Fibroblast of skin of right quadriceps (primary cell): ENCODE data around the gene MYO16.

ENCODE experiments used
- DNase-seq: peaks from one replicate; pipeline ENCODE4 v3.0.0-alpha.2; 2013

Gene MYO16

GRCh38 chr13:108629181-108629752 lies at the start of gene MYO16:
Gene MYO16 (plus strand): TSS chr13:108629611. CDS start chr13:108629845, 234 bp downstream.
- DNase-seq = no peak

- no peak for DNase-seq
These were observed 42.6 kb upstream of the MYO16 start for GRCh38 chr13:108586826-108587225.

GRCh38 chr13:108588516-108588915 lies 40.9 kb upstream of the MYO16 start:
- DNase-seq = no peak

DNA sequence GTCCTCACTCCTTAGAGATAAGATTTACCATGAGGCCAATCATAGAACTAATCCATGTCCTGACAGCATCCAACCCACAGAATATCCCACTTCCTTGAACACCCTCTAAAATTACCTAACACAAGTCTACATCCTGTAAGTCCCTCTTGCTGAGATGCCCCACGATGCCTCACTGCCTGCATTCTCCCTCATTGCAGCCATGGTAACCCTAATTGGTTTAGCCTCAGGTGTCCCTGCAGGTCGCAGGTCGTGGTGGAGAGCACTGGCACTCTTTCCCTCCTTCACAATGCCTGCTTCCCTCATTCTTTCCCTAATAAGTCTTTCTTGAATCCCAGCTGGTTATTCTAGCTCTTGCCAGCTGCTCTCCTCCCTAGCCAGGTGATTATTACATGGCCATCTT lies 35.3 kb upstream of the MYO16 start:
- DNase-seq = no peak

GRCh38 chr13:108595436-108596274 lies 33.8 kb upstream of the MYO16 start:
- no peak for DNase-seq

- DNase-seq = peak; percentile 3
These were observed 31.5 kb upstream of the MYO16 start for GRCh38 chr13:108597943-108598342.

- no peak for DNase-seq
These were observed 23.0 kb upstream of the MYO16 start for GRCh38 chr13:108606424-108606823.

DNA sequence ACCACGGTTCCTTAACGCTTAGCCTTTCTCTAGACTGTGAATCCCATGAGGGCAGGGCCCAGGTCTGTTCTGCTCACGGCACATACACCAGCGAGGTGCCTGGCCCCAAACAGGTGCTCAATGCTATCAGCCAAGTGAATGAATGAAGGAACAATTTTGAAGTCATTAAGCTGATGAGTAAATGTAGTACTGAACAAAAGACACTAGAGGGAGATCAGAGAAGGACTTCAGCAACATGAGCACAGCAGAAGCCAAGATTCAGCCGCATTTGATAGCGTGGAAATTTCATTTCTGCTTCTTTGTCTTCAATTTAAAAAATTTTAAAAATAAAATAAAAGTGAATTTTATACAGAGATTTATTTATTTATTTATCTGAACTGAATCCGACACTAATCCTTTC lies 20.1 kb upstream of the MYO16 start:
- peak; percentile 10 for DNase-seq

DNA sequence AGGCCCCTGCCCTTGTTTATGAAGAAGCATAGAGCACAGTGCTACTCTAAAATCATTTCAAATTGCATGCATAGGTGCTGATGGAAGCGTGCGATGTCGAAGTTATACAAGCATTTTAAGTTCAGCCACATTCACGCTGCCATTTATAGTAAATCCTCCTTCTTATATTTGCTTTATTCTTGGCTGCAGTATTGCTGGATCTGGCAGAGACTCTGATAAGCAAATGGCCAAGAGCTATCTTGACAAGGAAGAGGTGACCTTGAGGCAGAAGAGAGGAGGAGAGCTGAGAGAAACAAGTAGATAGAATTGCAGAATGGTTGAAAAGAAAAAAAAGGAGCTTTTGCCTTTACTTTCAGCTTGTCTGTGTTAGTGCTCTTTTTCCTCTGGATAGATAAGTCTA lies 18.9 kb upstream of the MYO16 start:
- DNase-seq = no peak

- no peak for DNase-seq
These were observed 14.2 kb upstream of the MYO16 start for GRCh38 chr13:108615241-108615640.

- no peak for DNase-seq
These were observed 11.2 kb upstream of the MYO16 start for GRCh38 chr13:108618233-108618632.

DNA sequence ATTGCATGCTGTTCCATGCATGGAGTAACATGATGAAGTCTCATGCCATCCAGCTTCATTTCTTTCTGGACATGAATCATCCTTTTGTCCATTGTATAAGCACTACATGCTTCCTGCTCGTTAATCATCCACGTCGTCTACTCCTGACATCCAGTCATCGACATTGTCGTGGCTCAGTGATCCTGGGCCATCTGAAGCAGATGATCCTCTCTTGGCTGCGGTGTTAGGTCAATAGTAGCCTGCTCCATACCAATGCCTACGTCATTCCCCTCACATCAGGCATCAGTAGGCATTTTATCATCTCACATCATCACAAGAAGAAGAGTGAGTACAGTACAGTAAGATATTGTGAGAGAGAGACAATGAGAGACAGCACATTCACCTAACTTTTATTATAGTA lies 7.9 kb upstream of the MYO16 start:
- DNase-seq = no peak

DNA sequence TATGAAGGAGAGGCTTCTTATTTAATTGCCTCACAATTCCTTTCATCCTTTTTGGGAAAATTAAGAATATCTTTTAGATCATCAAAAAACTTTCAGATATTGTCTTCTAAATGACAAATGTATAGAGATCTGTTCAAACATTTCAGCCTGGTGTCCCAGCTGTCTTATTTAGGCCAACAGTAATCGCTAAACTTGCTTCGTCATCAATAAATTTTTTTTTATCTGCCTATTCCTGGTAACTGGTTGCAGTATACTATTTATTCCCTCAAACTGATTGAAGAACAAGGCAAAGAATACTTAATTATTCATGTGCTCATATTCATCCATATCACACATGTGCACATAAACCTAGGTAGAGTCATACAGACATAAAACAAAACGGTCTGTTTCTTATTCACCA lies 5.3 kb upstream of the MYO16 start:
- DNase-seq = no peak

DNA sequence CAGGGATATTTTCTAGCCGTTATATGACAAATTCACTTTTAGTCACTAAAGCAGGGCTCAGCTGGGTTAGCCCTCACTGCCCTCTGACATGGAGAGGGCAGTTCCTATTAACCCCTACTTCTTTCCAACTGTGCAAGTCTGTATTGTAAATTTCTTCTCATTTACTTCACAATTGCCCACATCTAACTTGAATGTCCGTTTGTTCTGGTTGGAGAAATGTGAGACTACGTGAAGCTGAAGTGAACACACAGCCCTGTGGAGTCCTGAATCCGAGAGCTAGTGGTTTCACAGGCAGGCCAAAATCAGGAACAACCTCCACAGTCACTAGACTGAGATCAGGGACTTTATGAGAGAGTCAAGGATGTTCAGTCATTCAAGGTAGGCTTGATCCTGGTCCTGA lies 4.4 kb upstream of the MYO16 start:
- DNase-seq = no peak

GRCh38 chr13:108629988-108630387 lies 577 bp downstream of the MYO16 start:
- no peak for DNase-seq

- no peak for DNase-seq
These were observed 3.3 kb downstream of the MYO16 start for GRCh38 chr13:108632649-108633167.

DNA sequence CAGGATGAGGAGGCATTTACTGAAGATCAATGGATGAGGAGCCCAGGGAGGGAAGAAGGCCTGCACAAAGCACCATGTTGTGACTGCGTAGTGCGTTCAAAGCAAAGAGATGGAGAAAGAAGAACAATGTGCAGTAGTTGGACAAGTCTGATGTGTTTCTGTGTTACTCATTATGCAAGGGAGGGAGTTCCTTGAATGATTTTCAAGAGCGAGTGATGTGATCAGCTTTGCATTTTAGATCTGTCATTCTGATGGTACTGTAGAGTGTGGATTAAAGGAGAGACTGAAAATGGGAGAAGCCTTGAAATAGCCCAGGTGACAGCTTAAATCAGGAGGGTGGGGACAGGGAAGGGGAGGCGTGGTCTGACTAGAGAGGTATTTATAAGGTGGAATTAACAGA lies 9.5 kb downstream of the MYO16 start:
- no peak for DNase-seq

DNA sequence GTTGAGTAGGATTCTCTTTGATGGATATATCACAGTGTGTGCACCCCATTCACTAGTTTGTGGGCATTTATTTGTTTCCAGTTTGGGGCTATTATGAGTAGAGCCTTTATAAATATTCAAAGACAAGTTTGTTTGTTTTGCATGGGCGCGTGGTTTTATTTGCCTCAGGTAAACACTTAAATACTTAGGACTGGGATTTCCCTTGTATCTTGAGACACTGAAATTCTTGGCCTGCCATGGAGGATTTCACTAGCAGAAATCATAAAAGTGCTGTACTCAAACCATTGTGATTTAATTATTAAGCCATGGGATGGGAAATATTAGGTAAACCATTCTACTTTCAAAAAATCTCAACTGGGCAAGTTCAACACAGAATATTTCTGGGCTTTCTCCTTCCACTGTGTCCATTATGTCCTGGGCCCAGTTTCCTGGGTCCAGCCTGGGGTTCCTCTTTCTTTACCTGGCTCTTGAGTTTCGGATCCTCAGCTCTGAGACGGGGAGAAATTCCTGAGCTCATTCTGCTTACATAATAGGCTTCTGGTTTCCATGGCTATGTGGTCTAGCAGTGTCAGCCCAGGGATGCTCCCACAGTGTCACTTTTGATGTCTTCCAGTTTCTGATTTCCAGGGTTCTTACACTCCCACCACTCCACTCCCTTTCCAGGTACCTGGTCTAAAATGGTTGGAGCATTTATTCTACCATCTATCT lies 14.4 kb downstream of the MYO16 start:
- no peak for DNase-seq

GRCh38 chr13:108645376-108645775 lies 16.0 kb downstream of the MYO16 start:
- DNase-seq = no peak

DNA sequence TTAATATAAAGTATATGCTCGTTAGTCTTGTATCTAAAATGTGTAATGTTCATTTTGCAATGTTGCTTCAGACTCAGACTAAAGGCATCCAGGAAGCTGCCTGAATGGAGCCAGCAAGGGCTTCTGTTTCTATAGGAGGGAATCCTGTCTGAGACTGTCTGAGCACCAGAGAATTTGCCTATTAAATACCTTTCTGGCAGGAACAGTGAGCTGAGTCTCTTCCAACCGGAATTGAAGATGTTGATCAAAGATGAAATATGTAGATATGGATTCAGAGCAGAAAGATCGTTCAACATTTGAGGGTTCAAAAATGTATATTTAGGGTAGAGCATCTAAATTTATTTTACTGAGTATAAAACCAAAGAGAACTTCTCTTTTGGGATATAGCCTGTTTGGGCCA lies 20.9 kb downstream of the MYO16 start:
- DNase-seq = no peak

DNA sequence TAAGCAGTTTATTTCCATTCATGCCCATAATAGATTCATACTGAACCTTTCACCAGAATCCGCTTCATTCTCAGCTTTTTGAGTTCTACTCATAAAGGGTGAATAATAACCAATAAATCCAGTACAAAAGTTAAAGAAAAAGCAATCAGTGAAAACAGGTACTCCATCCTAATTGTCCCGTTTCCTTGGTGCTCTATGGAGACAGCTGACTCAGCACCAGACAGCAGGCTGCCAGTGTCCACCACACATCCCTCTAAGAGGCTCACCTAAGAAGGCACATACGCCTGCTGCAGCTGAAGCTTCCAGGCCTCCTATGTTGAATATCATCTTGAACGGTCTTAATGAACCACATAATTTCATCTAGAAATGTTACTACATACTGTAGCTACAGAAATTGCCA lies 27.3 kb downstream of the MYO16 start:
- DNase-seq = no peak

DNA sequence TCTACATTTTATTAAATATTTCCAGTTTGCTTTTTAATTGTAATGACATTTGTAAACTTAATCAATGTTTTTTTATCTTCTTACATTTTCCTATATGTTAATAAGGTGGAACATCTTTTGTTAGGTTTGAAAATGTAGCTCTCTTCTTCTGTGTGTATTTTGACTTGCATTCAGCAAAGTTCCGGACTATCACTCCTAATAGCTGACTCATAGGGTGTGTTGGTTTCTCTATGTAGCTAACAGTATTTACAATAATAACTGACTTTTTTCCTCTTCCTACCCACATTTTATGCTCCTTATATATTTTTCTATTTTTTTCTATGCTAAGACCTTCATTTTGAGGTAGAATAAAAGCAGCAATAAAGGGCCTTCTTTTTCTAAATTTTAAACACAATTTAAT lies 28.1 kb downstream of the MYO16 start:
- DNase-seq = no peak

GRCh38 chr13:108662528-108662927 lies 33.1 kb downstream of the MYO16 start:
- DNase-seq = no peak

DNA sequence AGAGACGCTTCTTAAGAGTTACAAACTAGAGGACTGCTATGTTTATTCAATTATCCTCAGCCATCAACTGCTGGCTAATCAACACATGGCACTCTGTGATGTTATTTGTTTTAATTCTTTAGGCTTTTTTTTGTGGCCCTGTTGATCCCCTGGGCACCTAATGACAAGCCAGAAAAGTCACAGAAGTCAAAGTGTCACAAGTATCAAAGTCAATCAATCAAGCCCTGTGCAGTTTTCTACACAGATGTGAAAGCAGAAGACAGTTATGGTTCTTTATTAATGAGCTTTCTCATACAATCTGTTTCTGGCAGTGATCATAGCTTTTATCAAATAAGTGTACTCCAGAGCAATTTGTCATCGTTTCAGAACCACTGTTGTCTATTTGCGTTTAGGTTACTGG lies 34.3 kb downstream of the MYO16 start:
- no peak for DNase-seq
